Naive B cell (primary cell): ENCODE results near the gene PIP4P1. TPM values are rescaled to one million over a fixed set of nuclear protein-coding genes. Genes with fewer than 3 reads are reported as not detected.

ENCODE experiments used
- ATAC-seq, 2 donors: fragments of 150-1000 bp; cut with Tn5 transposase; 2 replicates each; pipeline ENCODE4 v1.10.0; 2021; ENCODE audit warnings: low read depth in 2 of 2, mild to moderate bottlenecking in 2 of 2, moderate library complexity in 2 of 2
- DNase-seq: peaks from one replicate; pipeline ENCODE4 v3.0.0; 2022
- H3K27ac Mint-ChIP-seq, 6 donors: one replicate each; pipeline ENCODE4 v1.8.0; 2020 to 2022; ENCODE audit warnings: mild to moderate bottlenecking in 6 of 6, mixed read lengths in 6 of 6, moderate library complexity in 5 of 6, inconsistent platforms in 2 of 6
- H3K27me3 Mint-ChIP-seq, 3 donors: one replicate each; pipeline ENCODE4 v1.8.0; 2021 to 2022; ENCODE audit warnings: mixed read lengths in 3 of 3, mild to moderate bottlenecking in 1 of 3
- H3K36me3 Mint-ChIP-seq, 2 donors: one replicate each; pipeline ENCODE4 v1.8.0; 2020 to 2022; ENCODE audit warnings: mixed read lengths in 2 of 2, inconsistent platforms in 1 of 2, mild to moderate bottlenecking in 1 of 2
- H3K4me1 Mint-ChIP-seq, 3 donors: one replicate each; pipeline ENCODE4 v1.8.0; 2020 to 2022; ENCODE audit warnings: mixed read lengths in 3 of 3, inconsistent platforms in 1 of 3, mild to moderate bottlenecking in 1 of 3, moderate library complexity in 1 of 3
- H3K4me3 Mint-ChIP-seq, 8 donors: one replicate each; pipeline ENCODE4 v1.8.0; 2020 to 2022; ENCODE audit warnings: mild to moderate bottlenecking in 8 of 8, mixed read lengths in 8 of 8, moderate library complexity in 8 of 8, inconsistent platforms in 2 of 8
- H3K9me3 Mint-ChIP-seq, 7 donors: one replicate each; pipeline ENCODE4 v1.8.0; 2020 to 2022; ENCODE audit warnings: mixed read lengths in 7 of 7, mild to moderate bottlenecking in 5 of 7, inconsistent platforms in 2 of 7, moderate library complexity in 1 of 7
- polyA plus RNA-seq, 6 donors: library from polyadenylated mRNA; unstranded; fragments of 300-500 nt; fragmentation: Illumina TruSeq; gene quantifications; one replicate each; pipeline ENCODE4 v1.2.3, GENCODE V29; 2021; ENCODE audit warnings: low read depth in 6 of 6

The PIP4P1 gene
- polyA plus RNA-seq, 6 donors from 2014 or later: 40.1 to 67.6 (median 50.4) TPM

DNA sequence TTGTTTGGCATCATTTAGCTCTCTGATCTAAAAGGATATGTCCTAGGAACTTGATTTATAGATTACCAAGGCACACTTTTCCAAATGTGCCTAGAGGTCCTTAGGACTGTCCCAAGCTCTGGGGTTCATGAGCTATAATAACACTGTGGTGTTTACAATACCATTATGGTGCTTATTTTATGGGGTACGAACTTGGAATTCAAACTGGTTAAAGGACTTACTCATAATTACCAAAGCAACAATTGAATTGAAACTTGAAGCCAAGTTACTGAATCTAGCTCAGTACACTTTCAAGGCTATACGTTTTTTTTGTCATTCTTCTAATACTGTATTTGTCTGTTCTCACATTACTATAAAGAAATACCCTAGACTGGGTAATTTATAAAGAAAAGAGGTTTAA is 38.3 kb downstream of the PIP4P1 start:
- no peak for ATAC-seq
- no peaks in the 10 kb centered on the region for H3K27me3 Mint-ChIP-seq

DNA sequence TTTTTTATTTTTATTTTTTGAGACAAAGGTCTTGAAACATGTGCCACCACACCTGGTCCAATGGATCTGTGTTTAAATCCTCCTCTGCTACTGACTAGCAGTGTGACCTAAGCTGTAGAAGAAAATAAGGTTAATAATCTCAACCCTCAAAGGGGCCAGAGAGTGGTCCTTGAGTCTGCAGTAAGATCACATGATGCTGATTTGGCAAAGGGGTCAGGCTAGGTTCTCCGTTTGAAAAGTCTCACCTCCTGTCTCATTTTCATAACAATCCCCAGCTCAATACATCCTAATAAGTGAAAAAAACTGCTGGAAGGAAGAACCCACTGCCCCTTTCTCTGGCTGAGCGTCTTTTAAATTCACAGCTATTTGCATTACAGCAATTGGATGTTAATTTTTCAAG is 40.0 kb downstream of the PIP4P1 start:
- Mint-ChIP-seq H3K27me3 (no peaks in the 10 kb centered on the region), H3K9me3 (peaks cover 0 to 4% (median 0%) of the 10 kb centered on the region in 7 donors), H3K36me3 (no peaks in the 10 kb centered on the region), H3K27ac (peak overlapping the region in 1 of 6 donors; percentile 80), H3K4me1 (peaks cover 18 to 42% (median 30%) of the 10 kb centered on the region in 3 donors), H3K4me3 (no peak overlapping the region)
- ATAC-seq: no peak
- no peak for DNase-seq

More for the DNA sequence above, 38.3 kb downstream of the PIP4P1 start:
- Mint-ChIP-seq H3K36me3 (no peaks in the 10 kb centered on the region), H3K27ac (peak overlapping the region in 3 of 6 donors; percentile 26 to 41 (median 28)), H3K9me3 (peaks cover 0 to 4% (median 0%) of the 10 kb centered on the region in 7 donors), H3K4me3 (no peak overlapping the region), H3K4me1 (peaks cover 28 to 47% (median 37%) of the 10 kb centered on the region in 3 donors)
- DNase-seq: no peak

DNA sequence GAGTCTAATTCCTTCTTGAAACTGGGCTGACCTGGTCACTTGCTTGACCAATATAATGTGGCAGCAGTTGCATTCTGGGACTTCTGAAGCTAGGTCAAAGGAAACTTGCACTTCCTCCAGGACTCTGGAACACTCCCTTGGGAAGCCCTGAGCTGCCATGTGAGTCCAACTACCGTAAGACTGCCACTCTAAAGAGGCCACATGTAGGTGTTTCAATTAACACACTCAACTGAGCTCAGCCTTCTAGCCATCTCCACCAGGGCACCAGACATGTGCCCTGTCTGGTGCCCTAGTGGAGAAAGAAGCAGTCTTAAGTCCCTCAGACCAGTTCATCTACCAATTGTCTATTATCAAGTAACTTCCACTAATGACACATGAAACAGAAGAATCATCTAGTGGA is 41.8 kb downstream of the PIP4P1 start:
- H3K4me1 Mint-ChIP-seq: peaks cover 13 to 40% (median 22%) of the 10 kb centered on the region in 3 donors
- H3K9me3 Mint-ChIP-seq: peaks cover 0 to under 1% (median 0%) of the 10 kb centered on the region in 7 donors
- DNase-seq (no peak), ATAC-seq (no peak)
- no peaks in the 10 kb centered on the region for H3K36me3 Mint-ChIP-seq
- H3K27me3 Mint-ChIP-seq: no peaks in the 10 kb centered on the region
- H3K4me3 Mint-ChIP-seq: no peak overlapping the region
- peak overlapping the region in 4 of 6 donors; percentile 9 to 82 (median 56) for H3K27ac Mint-ChIP-seq

- H3K27me3 Mint-ChIP-seq: no peaks in the 10 kb centered on the region
- no peaks in the 10 kb centered on the region for H3K9me3 Mint-ChIP-seq
- H3K4me3 Mint-ChIP-seq: peak overlapping the region in 1 of 8 donors; percentile 4
- ATAC-seq: no peak
- no peak for DNase-seq
- H3K36me3 Mint-ChIP-seq: no peaks in the 10 kb centered on the region
- H3K4me1 Mint-ChIP-seq: peaks cover 18 to 45% (median 25%) of the 10 kb centered on the region in 3 donors
- no peak overlapping the region for H3K27ac Mint-ChIP-seq
These were observed 42.7 kb downstream of the PIP4P1 start for GRCh38 chr14:20418501-20418909.

DNA sequence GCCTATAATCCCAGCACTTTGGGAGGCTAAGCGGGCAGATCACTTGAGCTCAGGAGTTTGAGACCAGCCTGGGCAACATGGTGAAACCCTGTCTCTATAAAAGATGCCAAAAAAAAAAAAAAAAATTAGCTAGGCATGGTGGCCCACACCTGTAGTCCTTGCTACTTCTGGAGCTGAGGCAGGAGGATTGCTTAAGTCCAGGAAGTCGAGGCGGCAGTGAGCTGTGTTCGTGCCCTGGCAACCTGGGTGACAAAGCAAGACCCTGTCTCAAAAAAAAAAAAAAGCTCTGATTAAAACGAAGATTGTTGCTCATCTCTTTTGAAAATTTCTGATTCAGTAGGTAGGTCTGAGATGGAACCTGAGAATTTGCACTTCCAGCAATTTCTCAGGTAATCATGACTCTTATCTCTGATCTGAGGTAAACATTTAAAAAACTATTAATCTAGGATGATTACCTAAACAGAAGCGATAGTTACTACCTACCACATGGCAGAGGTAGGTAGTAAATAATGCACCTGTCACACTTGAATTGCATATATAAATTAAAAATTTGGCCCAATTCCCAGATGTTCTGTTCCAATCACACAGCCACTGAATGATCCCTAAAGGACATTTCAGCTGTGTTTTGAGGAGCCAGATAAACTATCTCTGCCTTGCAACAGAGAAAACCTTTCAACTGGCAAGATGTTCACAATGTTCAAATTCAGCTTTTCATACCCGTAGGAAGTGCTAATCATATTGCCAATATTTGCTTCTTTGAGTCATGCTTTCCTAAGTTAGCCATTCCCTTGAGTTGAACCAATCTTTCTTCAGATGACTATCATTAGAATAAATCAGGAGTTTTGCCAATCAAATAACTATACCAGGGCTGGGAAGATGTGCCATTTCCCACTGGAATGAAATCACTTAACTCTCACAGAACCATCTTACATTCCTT is 43.7 kb downstream of the PIP4P1 start:
- ATAC-seq (no peak), DNase-seq (no peak)
- no peaks in the 10 kb centered on the region for H3K36me3 Mint-ChIP-seq
- H3K27me3 Mint-ChIP-seq: no peaks in the 10 kb centered on the region
- H3K27ac Mint-ChIP-seq: no peak overlapping the region
- peak overlapping the region in 1 of 8 donors; percentile 22 for H3K4me3 Mint-ChIP-seq
- H3K4me1 Mint-ChIP-seq: peaks cover 18 to 41% (median 27%) of the 10 kb centered on the region in 3 donors
- no peaks in the 10 kb centered on the region for H3K9me3 Mint-ChIP-seq

DNA sequence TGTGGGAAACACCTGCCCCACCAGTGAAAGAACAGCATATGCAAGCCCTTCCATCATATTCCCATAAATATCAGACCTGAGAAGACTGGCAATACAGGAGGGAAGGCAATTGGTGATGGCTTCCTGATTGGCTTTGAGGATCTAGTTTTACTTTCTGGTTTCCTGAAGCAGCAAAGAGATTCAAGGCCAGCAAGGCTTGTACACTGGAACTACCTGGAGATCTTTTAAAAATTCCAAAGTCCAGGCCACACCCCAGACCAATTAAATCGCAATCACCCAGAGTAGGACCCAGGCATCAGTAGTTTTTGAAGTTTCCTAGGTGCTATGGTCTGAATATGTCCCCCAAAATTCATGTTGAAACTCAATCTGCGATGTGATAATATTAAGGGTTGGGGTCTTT is 45.0 kb downstream of the PIP4P1 start:
- H3K9me3 Mint-ChIP-seq: no peaks in the 10 kb centered on the region
- DNase-seq (no peak), ATAC-seq (no peak)
- H3K27me3 Mint-ChIP-seq: no peaks in the 10 kb centered on the region
- no peaks in the 10 kb centered on the region for H3K36me3 Mint-ChIP-seq
- peak overlapping the region in 6 of 8 donors; percentile 2 to 61 (median 46) for H3K4me3 Mint-ChIP-seq
- H3K27ac Mint-ChIP-seq: peak overlapping the region in 4 of 6 donors; percentile 34 to 84 (median 50)
- H3K4me1 Mint-ChIP-seq: peaks cover 25 to 54% (median 36%) of the 10 kb centered on the region in 3 donors

DNA sequence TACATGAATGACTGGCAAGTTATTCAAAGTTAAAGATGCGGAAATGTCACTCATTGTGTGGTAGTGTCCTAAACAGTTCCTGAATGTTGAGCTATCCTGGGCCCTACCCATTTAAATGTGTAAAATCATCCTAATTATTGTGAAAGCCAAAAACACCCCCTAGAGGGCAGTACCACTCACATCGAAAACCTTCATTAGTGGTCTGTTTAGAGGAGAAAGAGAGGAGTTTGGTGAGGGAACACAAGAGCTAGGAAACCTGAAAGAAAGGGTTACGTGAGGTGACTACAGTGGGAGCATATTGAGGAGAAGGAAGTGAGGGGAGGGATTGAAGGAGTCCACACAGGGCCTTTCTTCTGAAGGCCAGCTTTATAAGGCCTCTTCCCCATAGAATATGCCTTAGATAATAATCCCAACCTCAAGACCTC is 45.4 kb downstream of the PIP4P1 start:
- H3K4me1 Mint-ChIP-seq: peaks cover 28 to 58% (median 40%) of the 10 kb centered on the region in 3 donors
- peak overlapping the region in 4 of 6 donors; percentile 34 to 84 (median 50) for H3K27ac Mint-ChIP-seq
- no peaks in the 10 kb centered on the region for H3K36me3 Mint-ChIP-seq
- H3K4me3 Mint-ChIP-seq: peak overlapping the region in 7 of 8 donors; percentile 2 to 61 (median 37)
- no peaks in the 10 kb centered on the region for H3K9me3 Mint-ChIP-seq
- ATAC-seq: peak; percentile 34 to 50
- no peaks in the 10 kb centered on the region for H3K27me3 Mint-ChIP-seq
- DNase-seq: peak; percentile 63

- H3K4me1 Mint-ChIP-seq: peaks cover 36 to 63% (median 50%) of the 10 kb centered on the region in 3 donors
- H3K36me3 Mint-ChIP-seq: no peaks in the 10 kb centered on the region
- DNase-seq (peak; percentile 34), ATAC-seq (peak; percentile 17 to 23)
- peak overlapping the region; percentile 89 to 99 (median 98) for H3K27ac Mint-ChIP-seq
- H3K27me3 Mint-ChIP-seq: no peaks in the 10 kb centered on the region
- H3K4me3 Mint-ChIP-seq: peak overlapping the region; percentile 88 to 100 (median 96)
- H3K9me3 Mint-ChIP-seq: no peaks in the 10 kb centered on the region
These were observed 47.5 kb downstream of the PIP4P1 start for GRCh38 chr14:20413744-20414082.

- Mint-ChIP-seq H3K4me1 (peaks cover 40 to 64% (median 48%) of the 10 kb centered on the region in 3 donors), H3K9me3 (no peaks in the 10 kb centered on the region), H3K4me3 (peak within 1 kb of the TSS; percentile 88 to 100 (median 96)), H3K27me3 (no peaks in the 10 kb centered on the region), H3K36me3 (no peaks in the 10 kb centered on the region), H3K27ac (peak within 1 kb of the TSS; percentile 89 to 99 (median 98))
- ATAC-seq (peak; percentile 68), DNase-seq (peak; percentile 73)
These were observed 48.1 kb downstream of the PIP4P1 start, which contains the start of gene TEP1 for GRCh38 chr14:20412876-20413743. Gene TEP1, minus strand, starts transcription at chr14:20413501. Its CDS starts 5,062 bp downstream, at chr14:20408439.

GRCh38 chr14:20412411-20412810 is 48.8 kb downstream of the PIP4P1 start:
- DNase-seq: peak; percentile 62
- peak overlapping the region; percentile 88 to 100 (median 96) for H3K4me3 Mint-ChIP-seq
- H3K36me3 Mint-ChIP-seq: no peaks in the 10 kb centered on the region
- H3K27me3 Mint-ChIP-seq: no peaks in the 10 kb centered on the region
- ATAC-seq: peak; percentile 80 to 82
- H3K9me3 Mint-ChIP-seq: no peaks in the 10 kb centered on the region
- H3K4me1 Mint-ChIP-seq: peaks cover 47 to 69% (median 51%) of the 10 kb centered on the region in 3 donors
- H3K27ac Mint-ChIP-seq: peak overlapping the region; percentile 86 to 99 (median 94)

GRCh38 chr14:20409226-20409625 is 52.0 kb downstream of the PIP4P1 start:
- H3K36me3 Mint-ChIP-seq: peaks cover 21 to 23% of the 10 kb centered on the region in 2 donors
- no peaks in the 10 kb centered on the region for H3K9me3 Mint-ChIP-seq

More at GRCh38 chr14:20409226-20409625, 52.0 kb downstream of the PIP4P1 start:
- H3K27ac Mint-ChIP-seq: peak overlapping the region in 5 of 6 donors; percentile 33 to 78 (median 49)
- H3K27me3 Mint-ChIP-seq: no peaks in the 10 kb centered on the region
- H3K4me1 Mint-ChIP-seq: peaks cover 57 to 69% (median 66%) of the 10 kb centered on the region in 3 donors
- no peak for DNase-seq
- ATAC-seq: no peak
- H3K4me3 Mint-ChIP-seq: peak overlapping the region in 2 of 8 donors; percentile 3 to 11
